HCT116 (cell line): ENCODE results near the gene CYB5B. TPM values are rescaled to one million over a fixed set of nuclear protein-coding genes. Genes with fewer than 3 reads are reported as not detected.

Source experiments
- ATAC-seq: fragments of 200-7000 bp; cut with Tn5 transposase; 2 replicates; pipeline ENCODE4 v1.9.1; 2020; ENCODE audit warnings: mild to moderate bottlenecking, moderate library complexity
- BruUV-seq: library from RNA; stranded (reverse); fragments of 400-500 nt; replicated peaks from 2 replicates; lab custom pipeline; 2021; lab: Mats Ljungman, UMichigan
- CTCF ChIA-PET: fragments of 300-600 bp; sonication (Branson Sonifier 250); formaldehyde crosslinking; loops from one replicate; lab custom pipeline; 2021; ENCODE audit warnings: antibody characterized with exemption; lab: Charles Lee
- POLR2A ChIA-PET: fragments of 300-600, 350-600 bp; sonication (Branson Sonifier 250); formaldehyde crosslinking; loops from one replicate; lab custom pipeline; 2021; ENCODE audit warnings: antibody characterized with exemption; lab: Charles Lee
- RAD21 ChIA-PET, 2 experiments: fragments of 300-600 bp; sonication (Branson Sonifier 250); formaldehyde crosslinking; loops; one replicate each; lab custom pipeline; 2023; ENCODE audit warnings: low total read pairs in 2 of 2; ENCODE audit not compliant: uncharacterized antibody in 2 of 2, unreplicated experiment in 2 of 2, low non-redundant PET in 1 of 2; lab: Charles Lee
- DNase-seq: peaks from one replicate; pipeline ENCODE4 v3.0.0-alpha.2; 2010; ENCODE audit warnings: low read depth, low spot score
- H2AFZ ChIP-seq: fragments of 200-600 bp; shearing (Covaris generic), sonication (generic); 2 replicates; pipeline ENCODE4 v1.6.1; 2017; ENCODE audit warnings: low read depth, mixed run types, mixed read lengths, antibody characterized with exemption, low read length; ENCODE audit not compliant: poor library complexity, severe bottlenecking
- H3K27ac ChIP-seq: 2 replicates; pipeline ENCODE4 v1.5.1; 2012; ENCODE audit warnings: low read depth, low read length
- H3K27me3 ChIP-seq: fragments of 200-600 bp; sonication (generic); 2 replicates; pipeline ENCODE4 v1.6.1; 2016; ENCODE audit warnings: mixed run types, low read length, mixed read lengths; ENCODE audit not compliant: insufficient read depth
- H3K36me3 ChIP-seq, 2 experiments: fragments of 200-500 bp in 1 of 2; fragments of 200-600 bp in 1 of 2; sonication (Bioruptor generic) in 1 of 2; sonication (generic) in 1 of 2; 2 replicates each; pipeline versions ENCODE4 v1.5.1 to v1.6.1; 2014 to 2016; ENCODE audit warnings: low read length in 2 of 2, inconsistent platforms in 1 of 2, mixed read lengths in 1 of 2, mixed run types in 1 of 2; ENCODE audit not compliant: insufficient read depth in 2 of 2, control insufficient read depth in 1 of 2
- H3K4me1 ChIP-seq, 2 experiments: fragments of 200-600 bp in 1 of 2; sonication (generic) in 1 of 2; 2 replicates each; pipeline versions ENCODE4 v1.5.1 to v1.6.1; 2012 to 2017; ENCODE audit warnings: low read length in 2 of 2, inconsistent platforms in 1 of 2, mild to moderate bottlenecking in 1 of 2, mixed read lengths in 1 of 2, mixed run types in 1 of 2, moderate library complexity in 1 of 2; ENCODE audit not compliant: insufficient read depth in 2 of 2, control insufficient read depth in 1 of 2
- H3K4me2 ChIP-seq: fragments of 200-600 bp; sonication (generic); 2 replicates; pipeline ENCODE4 v1.6.1; 2017; ENCODE audit warnings: mixed run types, low read length, mixed read lengths
- H3K4me3 ChIP-seq, 2 experiments: fragments of 200-600 bp in 1 of 2; sonication (generic) in 1 of 2; replicated peaks in 1 of 2; 2 replicates each; pipeline ENCODE4 v1.5.1; 2011 to 2016; ENCODE audit warnings: low read length in 2 of 2, control low read depth in 1 of 2, low read depth in 1 of 2, mild to moderate bottlenecking in 1 of 2, mixed read lengths in 1 of 2, mixed run types in 1 of 2
- H3K79me2 ChIP-seq: fragments of 200-600 bp; sonication (generic); 2 replicates; pipeline ENCODE4 v1.6.1; 2017; ENCODE audit warnings: mild to moderate bottlenecking, mixed run types, low read length, moderate library complexity, mixed read lengths; ENCODE audit not compliant: insufficient read depth
- H3K9ac ChIP-seq: fragments of 200-600 bp; sonication (generic); 2 replicates; pipeline ENCODE4 v1.6.1; 2016; ENCODE audit warnings: low read length, mixed read lengths
- H3K9me2 ChIP-seq: fragments of 200-600 bp; sonication (generic), shearing (Covaris generic); 2 replicates; pipeline ENCODE4 v1.6.1; 2017; ENCODE audit warnings: mixed run types, mild to moderate bottlenecking, moderate library complexity; ENCODE audit not compliant: insufficient read depth
- H3K9me3 ChIP-seq, 2 experiments: fragments of 200-500 bp in 1 of 2; fragments of 200-600 bp in 1 of 2; sonication (Bioruptor generic) in 1 of 2; sonication (generic) in 1 of 2; 2 replicates each; pipeline ENCODE4 v1.6.1; 2014 to 2017; ENCODE audit warnings: low read length in 2 of 2, mixed read lengths in 2 of 2, inconsistent platforms in 1 of 2, low read depth in 1 of 2, mild to moderate bottlenecking in 1 of 2, mixed run types in 1 of 2, moderate library complexity in 1 of 2; ENCODE audit not compliant: control insufficient read depth in 1 of 2, insufficient read depth in 1 of 2
- H4K20me1 ChIP-seq: fragments of 200-600 bp; sonication (generic), shearing (Covaris generic); 2 replicates; pipeline ENCODE4 v1.6.1; 2017; ENCODE audit warnings: mixed run types, mild to moderate bottlenecking, moderate library complexity; ENCODE audit not compliant: insufficient read depth
- ELF1 ChIP-seq: IDR thresholded peaks from 2 replicates; pipeline ENCODE4 v1.6.1; 2012; ENCODE audit warnings: low read depth, borderline replicate concordance
- EZH2phosphoT487 ChIP-seq: fragments of 200-600 bp; IDR thresholded peaks from 2 replicates; pipeline ENCODE4 v1.6.1; 2018; ENCODE audit warnings: antibody characterized with exemption, borderline replicate concordance
- FOSL1 ChIP-seq: IDR thresholded peaks from 2 replicates; pipeline ENCODE4 v1.6.1; 2012; ENCODE audit warnings: low read depth
- JUND ChIP-seq: IDR thresholded peaks from 2 replicates; pipeline ENCODE4 v1.6.1; 2012
- POLR2A ChIP-seq: IDR thresholded peaks from 2 replicates; pipeline ENCODE4 v1.7.0; 2011; ENCODE audit warnings: borderline replicate concordance; ENCODE audit not compliant: insufficient read depth, insufficient read length; ENCODE audit errors: extremely low read depth
- SP1 ChIP-seq: IDR thresholded peaks from 2 replicates; pipeline ENCODE4 v1.6.1; 2012; ENCODE audit warnings: low read depth
- ZBTB33 ChIP-seq: IDR thresholded peaks from 2 replicates; pipeline ENCODE4 v1.6.1; 2011; ENCODE audit warnings: mild to moderate bottlenecking, low read length, moderate library complexity; ENCODE audit not compliant: insufficient replicate concordance; ENCODE audit errors: extremely low read depth
- intact Hi-C: fragments of 100-400 bp; cut with micrococcal nuclease; formaldehyde crosslinking; loops from 2 replicates; pipeline ENCODE4 v1.10.0; 2022
- total RNA-seq: library from RNA; stranded (reverse); gene quantifications from one replicate; pipeline ENCODE4 v1.2.1, GENCODE V29; 2021; ENCODE audit not compliant: unreplicated experiment

The CYB5B gene
- total RNA-seq, 1 experiment from 2014 or later, result 689 TPM

- Histone ChIP-seq H3K9me2 (no peaks in the 10 kb centered on the region), H2AFZ (no peak overlapping the region), H3K4me1 (peaks cover 87 to 95% of the 10 kb centered on the region in 2 experiments), H3K4me3 (no peak overlapping the region), H3K27ac (peak overlapping the region; percentile 83), H3K4me2 (no peak overlapping the region), H3K27me3 (no peaks in the 10 kb centered on the region), H4K20me1 (no peaks in the 10 kb centered on the region), H3K36me3 (peaks cover 0 to 21% of the 10 kb centered on the region in 2 experiments; a peak in 1 of 4 replicates), H3K9me3 (no peaks in the 10 kb centered on the region), H3K9ac (no peak overlapping the region), H3K79me2 (peaks cover 47% of the 10 kb centered on the region)
- BruUV-seq, result no TSS peak
- DNase-seq (no peak), ATAC-seq (no peak)
- RAD21 ChIA-PET, result no interaction called here
- no peak for TF ChIP-seq ZBTB33
- CTCF ChIA-PET, result no interaction called here
- intact Hi-C loops, result no loop called here
- POLR2A ChIA-PET, result interaction anchor here (1.3 kb wide), 1 partner anchor 61 kb away, joined by 3 read pairs; no protein-coding TSS in a partner anchor
Observed at GRCh38 chr16:69471121-69471520, 46.7 kb downstream of the CYB5B start.

- ChIA-PET POLR2A (no interaction called here), CTCF (no interaction called here), RAD21 (no interaction called here)
- intact Hi-C loops, result no loop called here
- H4K20me1 ChIP-seq, result no peaks in the 10 kb centered on the region
- no peaks in the 10 kb centered on the region for H3K36me3 ChIP-seq
- H3K9ac ChIP-seq, result no peak overlapping the region
- no peaks in the 10 kb centered on the region for H3K9me2 ChIP-seq
- no peaks in the 10 kb centered on the region for H3K9me3 ChIP-seq
- no peaks in the 10 kb centered on the region for H3K27me3 ChIP-seq
- no peak overlapping the region for H3K4me3 ChIP-seq
- no peak overlapping the region for H2AFZ ChIP-seq
- no peak for DNase-seq
- TF ChIP-seq SP1, result no peak
- no peak for TF ChIP-seq FOSL1
- no peak for TF ChIP-seq JUND
- TF ChIP-seq POLR2A, result no peak
- no peak for TF ChIP-seq EZH2phosphoT487
- TF ChIP-seq ELF1, result no peak
- peaks cover 14% of the 10 kb centered on the region for H3K79me2 ChIP-seq
- peaks cover 81 to 91% of the 10 kb centered on the region in 2 experiments for H3K4me1 ChIP-seq
- H3K27ac ChIP-seq, result peak overlapping the region; percentile 83
- H3K4me2 ChIP-seq, result peak overlapping the region; percentile 25
- no peak for ATAC-seq
- TSS peak; percentile 8 for BruUV-seq
Observed at GRCh38 chr16:69474408-69474807, 50.0 kb downstream of the CYB5B start.
